GM21529 (cell line): Measurements from ENCODE around the gene OPN1MW.
A peak's percentile ranks its signal among the peaks of the same experiment; 100 is the strongest.
"Not testable (repeated sequence)": the region's sequence is repeated elsewhere in the genome, so short reads cannot be mapped to it uniquely, and the experiment has no call there.

Experiments
- ATAC-seq: cut with Tn5 transposase; IDR thresholded peaks from one replicate; pipeline ENCODE4 v1.9.1; 2021; ENCODE audit not compliant: unreplicated experiment

OPN1MW gene

DNA sequence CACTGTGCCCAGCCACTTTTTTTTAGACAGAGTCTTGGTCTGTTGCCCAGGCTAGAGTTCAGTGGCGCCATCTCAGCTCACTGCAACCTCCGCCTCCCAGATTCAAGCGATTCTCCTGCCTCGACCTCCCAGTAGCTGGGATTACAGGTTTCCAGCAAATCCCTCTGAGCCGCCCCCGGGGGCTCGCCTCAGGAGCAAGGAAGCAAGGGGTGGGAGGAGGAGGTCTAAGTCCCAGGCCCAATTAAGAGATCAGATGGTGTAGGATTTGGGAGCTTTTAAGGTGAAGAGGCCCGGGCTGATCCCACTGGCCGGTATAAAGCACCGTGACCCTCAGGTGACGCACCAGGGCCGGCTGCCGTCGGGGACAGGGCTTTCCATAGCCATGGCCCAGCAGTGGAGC is at the start of gene OPN1MW:
Gene OPN1MW (plus strand): TSS at position 301 of the 400 bp plus-strand sequence. CDS start 82 bp downstream, at position 383.
- ATAC-seq: not testable (repeated sequence)

DNA sequence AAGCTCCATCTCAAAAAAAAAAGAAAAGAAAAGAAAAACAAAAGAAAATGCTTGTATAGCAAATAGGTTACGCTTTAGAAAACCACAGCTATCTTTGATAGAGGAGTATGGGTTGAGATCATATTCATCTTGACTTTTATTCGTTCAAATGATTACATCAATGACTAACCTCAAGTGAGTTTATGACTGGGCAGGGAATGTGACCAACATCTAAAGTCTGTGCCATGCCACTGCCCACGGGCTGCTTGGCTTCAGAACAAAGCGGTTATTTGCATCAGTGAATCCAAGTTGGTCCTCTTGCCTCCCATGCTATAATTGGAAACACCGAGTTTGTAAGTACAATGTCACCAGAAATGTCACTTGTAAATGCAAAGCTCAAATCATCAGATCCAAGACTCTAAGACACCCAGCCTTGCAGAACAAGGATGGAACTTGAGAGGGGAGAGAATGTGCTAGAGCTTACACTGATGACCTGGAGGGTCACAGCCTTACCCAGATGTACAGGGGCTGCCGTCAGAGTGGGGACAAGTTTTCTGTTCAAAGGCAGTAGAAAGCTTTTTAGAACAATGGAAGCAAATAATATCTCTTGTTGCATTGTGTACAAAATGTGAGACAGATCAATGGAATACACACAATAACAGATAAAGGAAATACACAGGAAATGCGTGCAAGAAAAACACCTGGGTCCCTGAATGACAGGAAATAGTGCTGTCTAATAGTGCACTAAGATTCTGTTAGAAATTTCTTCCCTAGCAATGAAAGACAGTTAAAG is 46.8 kb upstream of the OPN1MW start:
- ATAC-seq: no peak

DNA sequence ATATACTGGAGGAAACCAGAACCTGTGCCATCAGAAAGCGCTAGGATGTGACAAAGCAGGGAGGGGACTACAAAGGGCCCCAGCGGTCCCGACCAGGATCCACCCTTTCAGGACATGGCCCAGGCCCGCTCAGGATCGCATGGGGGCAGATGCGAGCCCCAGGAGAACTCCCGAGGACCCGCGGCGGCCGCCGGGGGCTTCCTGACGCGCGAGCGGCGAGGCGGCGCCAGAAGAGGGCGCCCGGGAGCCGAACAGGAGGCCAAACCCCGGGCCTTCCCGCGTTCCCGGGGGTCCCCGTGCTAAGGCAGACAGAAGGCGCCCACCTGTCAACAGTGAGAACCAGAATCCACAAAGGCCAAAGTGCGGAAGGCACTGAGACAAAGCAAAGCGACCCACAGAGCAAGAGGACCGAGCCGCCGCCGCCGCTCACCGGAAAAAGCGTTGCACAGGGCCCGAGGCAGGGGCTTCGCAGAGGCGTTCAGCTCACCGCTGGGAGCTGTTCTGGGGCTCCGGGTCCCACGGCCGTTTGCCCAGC is 45.7 kb upstream of the OPN1MW start:
- ATAC-seq: no peak

DNA sequence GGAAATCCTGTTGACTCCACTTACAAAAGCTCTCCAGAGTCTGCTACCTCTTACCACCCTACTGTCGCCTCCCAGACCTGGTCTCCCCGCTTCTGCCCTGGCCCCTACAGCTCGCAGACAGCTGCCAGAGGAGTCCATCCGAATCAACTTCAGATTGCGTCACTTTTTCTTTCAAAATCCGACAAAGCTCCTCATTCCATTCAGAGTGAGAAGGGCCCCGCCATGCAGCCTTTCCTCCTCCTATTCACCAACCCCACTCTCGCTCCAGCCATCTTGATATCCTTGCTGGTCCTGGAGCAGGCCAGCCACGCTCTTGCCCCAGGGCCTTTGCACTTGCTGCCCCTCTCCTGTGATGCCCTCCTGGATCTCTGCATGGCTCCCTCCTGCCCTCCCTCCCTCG is 43.5 kb upstream of the OPN1MW start:
- ATAC-seq: no peak

DNA sequence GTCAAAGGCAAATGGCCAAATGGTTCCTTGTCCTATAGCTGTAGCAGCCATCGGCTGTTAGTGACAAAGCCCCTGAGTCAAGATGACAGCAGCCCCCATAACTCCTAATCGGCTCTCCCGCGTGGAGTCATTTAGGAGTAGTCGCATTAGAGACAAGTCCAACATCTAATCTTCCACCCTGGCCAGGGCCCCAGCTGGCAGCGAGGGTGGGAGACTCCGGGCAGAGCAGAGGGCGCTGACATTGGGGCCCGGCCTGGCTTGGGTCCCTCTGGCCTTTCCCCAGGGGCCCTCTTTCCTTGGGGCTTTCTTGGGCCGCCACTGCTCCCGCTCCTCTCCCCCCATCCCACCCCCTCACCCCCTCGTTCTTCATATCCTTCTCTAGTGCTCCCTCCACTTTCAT is 42.2 kb upstream of the OPN1MW start:
- ATAC-seq: no peak

DNA sequence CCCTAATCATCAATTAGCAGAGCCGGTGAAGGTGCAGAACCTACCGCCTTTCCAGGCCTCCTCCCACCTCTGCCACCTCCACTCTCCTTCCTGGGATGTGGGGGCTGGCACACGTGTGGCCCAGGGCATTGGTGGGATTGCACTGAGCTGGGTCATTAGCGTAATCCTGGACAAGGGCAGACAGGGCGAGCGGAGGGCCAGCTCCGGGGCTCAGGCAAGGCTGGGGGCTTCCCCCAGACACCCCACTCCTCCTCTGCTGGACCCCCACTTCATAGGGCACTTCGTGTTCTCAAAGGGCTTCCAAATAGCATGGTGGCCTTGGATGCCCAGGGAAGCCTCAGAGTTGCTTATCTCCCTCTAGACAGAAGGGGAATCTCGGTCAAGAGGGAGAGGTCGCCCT is 41.7 kb upstream of the OPN1MW start:
- ATAC-seq: no peak

DNA sequence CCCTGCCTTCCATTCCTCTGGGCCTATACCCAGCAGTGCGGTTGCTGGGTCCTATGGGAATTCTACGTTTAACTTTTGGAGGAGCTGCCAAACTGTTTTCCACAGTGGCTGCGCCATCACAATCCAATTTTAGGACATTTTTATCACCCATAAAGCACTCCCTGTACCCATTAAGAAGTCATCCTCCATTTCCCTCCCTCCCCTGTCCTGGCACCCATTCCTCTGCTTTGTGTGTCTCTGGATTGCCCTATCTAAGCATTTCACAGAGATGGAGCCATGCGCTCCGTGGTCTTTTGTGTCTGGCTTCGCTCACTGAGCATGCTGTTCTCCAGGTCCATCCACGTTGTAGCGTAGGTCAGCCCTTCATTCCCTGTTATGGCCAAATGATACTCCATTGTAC is 40.0 kb upstream of the OPN1MW start:
- no peak for ATAC-seq

DNA sequence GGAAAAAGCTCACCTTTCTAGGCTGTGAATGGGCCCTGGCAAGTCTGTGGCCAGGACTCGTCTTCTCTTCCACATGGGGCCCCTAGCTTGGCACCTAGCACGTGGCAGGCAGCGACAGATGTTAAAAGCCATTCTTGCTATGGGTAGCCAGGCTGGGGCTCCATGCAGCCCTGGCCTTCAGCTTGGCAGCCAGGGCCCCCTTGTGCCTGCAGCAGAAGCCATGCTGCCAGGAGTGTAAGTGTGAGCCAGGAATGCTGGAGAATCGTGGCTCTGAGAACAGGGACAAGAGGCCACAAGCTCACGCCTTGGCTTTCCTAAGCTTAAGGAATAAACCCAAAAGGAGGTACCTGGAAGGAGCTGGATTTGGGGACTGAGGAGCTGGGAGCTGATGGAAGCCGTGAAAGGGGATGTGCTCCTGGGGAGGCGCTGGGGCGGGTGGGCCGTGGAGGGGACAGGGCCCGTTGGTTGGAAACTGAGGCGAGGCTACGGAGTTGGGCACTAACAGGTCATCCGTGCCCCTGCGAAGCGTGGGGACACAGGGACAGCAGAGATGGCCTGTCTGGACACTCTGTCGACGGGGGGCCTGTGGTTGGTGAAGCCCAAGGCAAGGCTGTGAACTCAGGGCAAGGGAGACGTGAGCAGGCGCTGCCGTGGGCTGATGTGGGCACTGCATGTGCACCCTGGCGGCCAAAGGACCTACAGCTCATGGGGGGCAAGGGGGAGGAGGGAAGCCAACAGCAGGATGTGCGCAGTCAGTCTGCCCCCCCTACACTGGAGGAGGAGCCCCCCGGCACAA is 39.2 kb upstream of the OPN1MW start:
- ATAC-seq: no peak

DNA sequence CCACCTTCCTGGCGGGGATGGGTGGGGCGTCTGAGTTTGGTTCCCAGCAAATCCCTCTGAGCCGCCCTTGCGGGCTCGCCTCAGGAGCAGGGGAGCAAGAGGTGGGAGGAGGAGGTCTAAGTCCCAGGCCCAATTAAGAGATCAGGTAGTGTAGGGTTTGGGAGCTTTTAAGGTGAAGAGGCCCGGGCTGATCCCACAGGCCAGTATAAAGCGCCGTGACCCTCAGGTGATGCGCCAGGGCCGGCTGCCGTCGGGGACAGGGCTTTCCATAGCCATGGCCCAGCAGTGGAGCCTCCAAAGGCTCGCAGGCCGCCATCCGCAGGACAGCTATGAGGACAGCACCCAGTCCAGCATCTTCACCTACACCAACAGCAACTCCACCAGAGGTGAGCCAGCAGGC is 38.4 kb upstream of the OPN1MW start, which contains the start of gene OPN1LW:
Gene OPN1LW (plus strand): TSS at position 234 of the 400 bp plus-strand sequence. CDS start 41 bp downstream, at position 275.
- not testable (repeated sequence) for ATAC-seq

DNA sequence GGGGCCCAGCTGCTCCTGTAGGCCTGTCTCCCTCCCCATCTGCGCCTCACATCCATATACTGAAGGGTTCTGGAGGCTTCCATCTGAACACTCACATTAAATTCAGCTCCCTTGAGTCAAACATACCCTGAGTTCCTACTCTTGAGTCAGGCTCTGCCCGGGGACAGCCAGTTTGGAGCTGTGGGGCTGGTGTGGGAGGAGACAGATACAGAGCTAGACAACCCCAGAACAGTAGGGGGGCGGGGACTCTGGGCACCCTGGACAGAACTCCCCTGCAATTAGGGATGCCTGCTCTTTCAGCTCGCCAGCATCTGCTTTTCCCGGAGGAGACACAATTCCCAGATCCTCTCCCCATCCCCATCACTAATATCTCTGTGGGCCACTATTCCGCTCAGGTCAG is 31.4 kb upstream of the OPN1MW start:
- not testable (repeated sequence) for ATAC-seq

DNA sequence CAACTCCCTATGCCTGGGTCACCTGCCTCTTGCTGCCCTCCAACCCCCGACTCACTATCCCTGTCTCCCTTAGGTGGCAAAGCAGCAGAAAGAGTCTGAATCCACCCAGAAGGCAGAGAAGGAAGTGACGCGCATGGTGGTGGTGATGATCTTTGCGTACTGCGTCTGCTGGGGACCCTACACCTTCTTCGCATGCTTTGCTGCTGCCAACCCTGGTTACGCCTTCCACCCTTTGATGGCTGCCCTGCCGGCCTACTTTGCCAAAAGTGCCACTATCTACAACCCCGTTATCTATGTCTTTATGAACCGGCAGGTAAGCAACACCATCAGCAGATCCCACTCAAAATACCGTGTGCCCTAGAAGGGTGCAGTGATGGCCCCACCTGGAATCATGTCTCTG is 26.2 kb upstream of the OPN1MW start:
- ATAC-seq: not testable (repeated sequence)

DNA sequence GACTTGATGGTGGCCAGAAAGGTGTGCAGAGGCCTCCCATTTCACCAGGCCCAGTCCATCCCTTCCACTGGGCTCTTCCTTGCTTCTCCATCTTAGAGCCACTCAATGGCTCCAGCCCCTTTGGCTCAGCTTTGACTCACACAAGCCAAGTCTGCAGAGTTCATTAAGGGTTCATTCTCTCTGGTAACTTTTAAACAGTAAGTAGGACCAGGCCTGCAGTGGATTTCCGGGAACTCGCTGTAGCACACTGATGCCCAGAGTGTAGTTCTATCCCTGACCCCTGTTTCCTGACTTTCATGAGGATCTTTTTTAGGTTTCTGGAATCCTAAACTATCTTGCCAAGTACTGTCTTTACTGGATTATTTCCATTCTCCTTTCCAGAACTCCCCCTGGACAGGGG is 25.2 kb upstream of the OPN1MW start:
- not testable (repeated sequence) for ATAC-seq

DNA sequence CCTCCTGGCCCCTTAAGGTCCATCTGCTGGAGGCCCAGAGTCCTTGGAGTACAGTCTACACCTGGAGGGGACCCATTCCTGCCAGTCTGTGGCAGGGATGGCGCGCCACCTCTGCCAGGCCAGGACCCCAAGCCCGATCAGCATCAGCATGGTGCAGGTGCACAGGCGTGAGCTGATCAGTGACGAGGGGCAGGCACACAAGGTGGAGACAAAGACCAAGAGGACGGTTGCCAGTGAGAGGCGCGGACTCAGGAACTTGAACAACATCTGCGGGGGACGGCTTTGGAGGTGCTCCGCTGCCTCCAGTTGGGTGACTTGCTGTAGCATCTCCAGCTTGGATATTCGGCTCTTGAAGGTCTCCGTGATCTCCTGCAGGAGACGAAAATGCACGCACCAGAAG is 23.1 kb upstream of the OPN1MW start:
- ATAC-seq: not testable (repeated sequence)

DNA sequence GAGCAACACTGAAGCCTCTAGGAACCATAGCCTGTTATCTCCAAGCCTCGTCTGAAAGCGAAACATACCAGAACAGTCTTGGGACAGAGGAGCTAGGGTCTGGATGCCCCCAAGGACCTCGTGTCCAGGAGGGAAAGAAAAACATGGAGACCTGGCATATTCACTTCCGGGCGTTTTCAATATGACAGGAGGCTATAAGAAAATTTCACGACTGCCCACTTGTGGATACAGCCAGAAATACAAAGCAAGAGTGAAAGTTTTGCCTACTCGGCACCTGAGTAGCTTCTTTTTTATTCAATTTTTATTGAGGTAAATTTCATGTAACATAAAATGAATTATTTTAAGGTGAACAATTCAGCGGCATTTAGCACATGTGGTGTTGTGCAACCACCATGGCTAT is 17.5 kb upstream of the OPN1MW start:
- ATAC-seq: not testable (repeated sequence)

DNA sequence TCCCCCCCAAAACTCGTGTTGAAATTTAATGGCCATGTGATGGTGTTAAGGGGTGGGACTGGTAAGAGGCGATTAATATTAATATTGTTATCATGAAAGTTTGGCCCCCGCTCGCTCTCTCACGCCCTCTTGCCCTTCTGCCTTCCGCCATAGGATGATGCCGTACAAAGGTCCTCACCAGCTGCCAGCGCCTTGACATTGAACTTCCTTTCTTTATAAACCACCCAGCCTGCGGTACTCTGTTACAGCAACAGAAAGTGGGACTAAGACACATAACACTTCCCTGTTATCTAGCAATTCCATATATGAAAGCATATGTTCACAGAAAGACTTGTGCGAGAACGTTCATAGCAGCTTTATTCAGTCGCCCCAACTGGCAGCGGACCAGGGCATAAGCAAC is 14.0 kb upstream of the OPN1MW start:
- not testable (repeated sequence) for ATAC-seq

DNA sequence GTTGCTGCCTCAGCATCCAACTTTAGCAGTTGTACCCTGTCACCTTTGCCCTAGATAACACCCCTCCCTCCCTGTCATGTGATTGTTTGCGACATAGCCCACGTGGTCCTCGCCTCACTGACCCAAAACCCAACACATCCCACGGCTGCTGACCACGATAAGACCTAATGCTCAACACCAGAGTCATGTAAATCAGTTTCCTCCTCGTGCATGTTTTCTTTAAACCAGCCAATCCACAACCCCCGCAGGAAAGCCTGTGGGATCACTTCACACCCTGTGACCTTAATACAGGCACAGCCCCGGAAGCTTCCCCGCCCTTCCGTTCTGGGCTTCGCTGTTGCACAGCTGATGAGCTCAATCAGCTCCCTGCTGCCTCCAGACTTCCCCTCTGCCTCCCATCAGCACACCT is 9.9 kb upstream of the OPN1MW start:
- ATAC-seq: peak; percentile 85

DNA sequence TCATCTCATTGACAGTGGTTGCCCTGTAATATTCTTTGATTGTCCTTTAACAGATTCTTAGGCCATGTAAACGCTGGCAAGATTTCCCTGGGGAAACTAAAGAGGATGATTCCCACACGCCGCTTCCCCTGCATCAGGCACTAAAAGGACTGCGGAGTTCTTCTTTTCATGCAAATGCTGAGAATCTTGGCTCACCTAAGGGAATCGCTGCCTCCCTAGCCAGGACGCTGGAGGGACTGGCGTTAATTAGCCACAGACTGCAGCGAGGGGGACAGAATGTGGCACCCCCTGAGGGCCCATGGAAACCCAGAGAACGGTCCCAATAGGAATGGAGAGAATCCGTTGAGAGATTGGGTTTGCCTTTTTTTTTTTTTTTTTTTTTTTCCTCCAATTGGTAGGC is 8.0 kb upstream of the OPN1MW start:
- not testable (repeated sequence) for ATAC-seq

DNA sequence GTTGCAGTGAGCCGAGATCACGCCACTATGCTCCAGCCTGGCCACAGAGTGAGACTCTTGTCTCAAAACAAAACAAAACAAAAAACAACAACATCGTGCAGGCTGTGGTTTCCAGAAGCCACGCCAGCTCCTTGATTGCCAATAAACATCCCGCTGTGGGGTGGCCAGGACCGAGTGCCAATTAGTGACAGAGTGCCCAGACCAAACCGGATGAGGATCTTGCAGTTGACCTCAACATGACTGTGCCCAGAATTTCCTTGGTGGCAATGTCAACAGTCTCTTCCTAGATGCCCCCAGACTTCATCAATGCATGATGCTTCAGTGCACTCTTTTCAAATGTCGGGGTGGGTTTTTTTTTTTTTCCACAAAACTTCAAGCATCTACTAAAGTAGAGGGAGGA is 1.4 kb downstream of the OPN1MW start:
- not testable (repeated sequence) for ATAC-seq

DNA sequence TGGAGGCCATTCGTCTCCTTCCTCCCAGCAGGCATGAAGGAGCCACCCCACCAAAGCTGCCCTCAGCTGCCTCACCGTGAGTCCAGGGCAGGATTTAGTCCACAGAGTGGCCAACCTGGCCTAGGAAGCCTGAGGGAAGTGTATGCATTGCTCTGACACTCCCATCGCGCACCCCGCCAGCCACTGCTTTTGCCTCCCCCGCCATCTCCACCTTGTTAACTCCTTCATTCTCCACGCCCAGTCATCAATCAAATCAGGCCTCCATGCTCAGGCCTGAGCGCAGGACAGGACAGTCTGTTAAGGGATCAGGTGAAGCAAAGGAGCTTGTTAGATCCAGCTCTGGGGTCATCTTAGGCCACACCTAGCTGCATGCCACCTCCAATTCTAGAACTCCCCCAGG is 10.4 kb downstream of the OPN1MW start:
- not testable (repeated sequence) for ATAC-seq

DNA sequence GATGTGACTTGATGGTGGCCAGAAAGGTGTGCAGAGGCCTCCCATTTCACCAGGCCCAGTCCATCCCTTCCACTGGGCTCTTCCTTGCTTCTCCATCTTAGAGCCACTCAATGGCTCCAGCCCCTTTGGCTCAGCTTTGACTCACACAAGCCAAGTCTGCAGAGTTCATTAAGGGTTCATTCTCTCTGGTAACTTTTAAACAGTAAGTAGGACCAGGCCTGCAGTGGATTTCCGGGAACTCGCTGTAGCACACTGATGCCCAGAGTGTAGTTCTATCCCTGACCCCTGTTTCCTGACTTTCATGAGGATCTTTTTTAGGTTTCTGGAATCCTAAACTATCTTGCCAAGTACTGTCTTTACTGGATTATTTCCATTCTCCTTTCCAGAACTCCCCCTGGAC is 11.9 kb downstream of the OPN1MW start:
- ATAC-seq: not testable (repeated sequence)

DNA sequence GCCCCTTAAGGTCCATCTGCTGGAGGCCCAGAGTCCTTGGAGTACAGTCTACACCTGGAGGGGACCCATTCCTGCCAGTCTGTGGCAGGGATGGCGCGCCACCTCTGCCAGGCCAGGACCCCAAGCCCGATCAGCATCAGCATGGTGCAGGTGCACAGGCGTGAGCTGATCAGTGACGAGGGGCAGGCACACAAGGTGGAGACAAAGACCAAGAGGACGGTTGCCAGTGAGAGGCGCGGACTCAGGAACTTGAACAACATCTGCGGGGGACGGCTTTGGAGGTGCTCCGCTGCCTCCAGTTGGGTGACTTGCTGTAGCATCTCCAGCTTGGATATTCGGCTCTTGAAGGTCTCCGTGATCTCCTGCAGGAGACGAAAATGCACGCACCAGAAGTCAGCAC is 14.1 kb downstream of the OPN1MW start:
- ATAC-seq: not testable (repeated sequence)
